ENCODE data around the gene RNU1-2.
"Not testable (repeated sequence)": the region's sequence is repeated elsewhere in the genome, so short reads cannot be mapped to it uniquely, and the experiment has no call there.

RNU1-2 gene

GRCh38 chr1:16866926-16867707 is 28.7 kb upstream of the RNU1-2 start:
- H3K4me3 ChIP-seq (ENCODE audit: low read depth in 1 of 2, low read length in 2 of 2); H3K4me1 ChIP-seq (ENCODE audit: insufficient read depth, low read length); DNase-seq; ATAC-seq (ENCODE audit: insufficient read depth, low read depth); H2AFZ ChIP-seq (ENCODE audit: low read depth, low read length); H3K36me3 ChIP-seq (ENCODE audit: insufficient read depth, low read length); H3K27me3 ChIP-seq (ENCODE audit: insufficient read depth, low read length, poor library complexity); H3K9me3 ChIP-seq (ENCODE audit: insufficient read depth, low read length, severe bottlenecking); H3K4me2 ChIP-seq (ENCODE audit: insufficient read depth, low read length); H3K79me2 ChIP-seq (ENCODE audit: insufficient read depth, low read length); H3K9ac ChIP-seq (ENCODE audit: low read depth, low read length); H4K20me1 ChIP-seq (ENCODE audit: insufficient read depth, low read length); H3K27ac ChIP-seq (ENCODE audit: low read length): not testable (repeated sequence)

- ATAC-seq (ENCODE audit: insufficient read depth, low read depth); H2AFZ ChIP-seq (ENCODE audit: low read depth, low read length); H3K79me2 ChIP-seq (ENCODE audit: insufficient read depth, low read length); H3K4me2 ChIP-seq (ENCODE audit: insufficient read depth, low read length); H3K27ac ChIP-seq (ENCODE audit: low read length); H3K4me1 ChIP-seq (ENCODE audit: insufficient read depth, low read length); H3K9me3 ChIP-seq (ENCODE audit: insufficient read depth, low read length, severe bottlenecking); H3K36me3 ChIP-seq (ENCODE audit: insufficient read depth, low read length); H3K27me3 ChIP-seq (ENCODE audit: insufficient read depth, low read length, poor library complexity); H3K4me3 ChIP-seq (ENCODE audit: low read depth in 1 of 2, low read length in 2 of 2); H3K9ac ChIP-seq (ENCODE audit: low read depth, low read length); H4K20me1 ChIP-seq (ENCODE audit: insufficient read depth, low read length); DNase-seq: not testable (repeated sequence)
Measured at GRCh38 chr1:16868787-16869186, 27.0 kb upstream of the RNU1-2 start.

- not testable (repeated sequence) for H3K4me1 ChIP-seq (ENCODE audit: insufficient read depth, low read length); H2AFZ ChIP-seq (ENCODE audit: low read depth, low read length); H3K79me2 ChIP-seq (ENCODE audit: insufficient read depth, low read length); H3K27ac ChIP-seq (ENCODE audit: low read length); H4K20me1 ChIP-seq (ENCODE audit: insufficient read depth, low read length); ATAC-seq (ENCODE audit: insufficient read depth, low read depth); DNase-seq; H3K36me3 ChIP-seq (ENCODE audit: insufficient read depth, low read length); H3K4me2 ChIP-seq (ENCODE audit: insufficient read depth, low read length); H3K9me3 ChIP-seq (ENCODE audit: insufficient read depth, low read length, severe bottlenecking); H3K27me3 ChIP-seq (ENCODE audit: insufficient read depth, low read length, poor library complexity); H3K9ac ChIP-seq (ENCODE audit: low read depth, low read length); H3K4me3 ChIP-seq (ENCODE audit: low read depth in 1 of 2, low read length in 2 of 2)
Measured at GRCh38 chr1:16869996-16870395, 25.8 kb upstream of the RNU1-2 start.

GRCh38 chr1:16871171-16871570 is 24.6 kb upstream of the RNU1-2 start:
- not testable (repeated sequence) for H3K9me3 ChIP-seq (ENCODE audit: insufficient read depth, low read length, severe bottlenecking); DNase-seq; H3K27me3 ChIP-seq (ENCODE audit: insufficient read depth, low read length, poor library complexity); H3K4me3 ChIP-seq (ENCODE audit: low read depth in 1 of 2, low read length in 2 of 2); H3K79me2 ChIP-seq (ENCODE audit: insufficient read depth, low read length); ATAC-seq (ENCODE audit: insufficient read depth, low read depth); H3K9ac ChIP-seq (ENCODE audit: low read depth, low read length); H4K20me1 ChIP-seq (ENCODE audit: insufficient read depth, low read length); H3K4me2 ChIP-seq (ENCODE audit: insufficient read depth, low read length); H3K36me3 ChIP-seq (ENCODE audit: insufficient read depth, low read length); H2AFZ ChIP-seq (ENCODE audit: low read depth, low read length); H3K4me1 ChIP-seq (ENCODE audit: insufficient read depth, low read length); H3K27ac ChIP-seq (ENCODE audit: low read length)

GRCh38 chr1:16872152-16873075 is 23.4 kb upstream of the RNU1-2 start:
- H3K9me3 ChIP-seq (ENCODE audit: insufficient read depth, low read length, severe bottlenecking); H3K36me3 ChIP-seq (ENCODE audit: insufficient read depth, low read length); H3K4me1 ChIP-seq (ENCODE audit: insufficient read depth, low read length); ATAC-seq (ENCODE audit: insufficient read depth, low read depth); H3K4me2 ChIP-seq (ENCODE audit: insufficient read depth, low read length); H3K9ac ChIP-seq (ENCODE audit: low read depth, low read length); H3K27me3 ChIP-seq (ENCODE audit: insufficient read depth, low read length, poor library complexity); H3K4me3 ChIP-seq (ENCODE audit: low read depth in 1 of 2, low read length in 2 of 2); H2AFZ ChIP-seq (ENCODE audit: low read depth, low read length); H4K20me1 ChIP-seq (ENCODE audit: insufficient read depth, low read length); H3K27ac ChIP-seq (ENCODE audit: low read length); DNase-seq; H3K79me2 ChIP-seq (ENCODE audit: insufficient read depth, low read length): not testable (repeated sequence)

GRCh38 chr1:16873076-16873879 is 22.5 kb upstream of the RNU1-2 start:
- H3K27me3 ChIP-seq (ENCODE audit: insufficient read depth, low read length, poor library complexity); ATAC-seq (ENCODE audit: insufficient read depth, low read depth); H3K9ac ChIP-seq (ENCODE audit: low read depth, low read length); H3K36me3 ChIP-seq (ENCODE audit: insufficient read depth, low read length); H3K27ac ChIP-seq (ENCODE audit: low read length); DNase-seq; H3K9me3 ChIP-seq (ENCODE audit: insufficient read depth, low read length, severe bottlenecking); H3K79me2 ChIP-seq (ENCODE audit: insufficient read depth, low read length); H3K4me1 ChIP-seq (ENCODE audit: insufficient read depth, low read length); H3K4me3 ChIP-seq (ENCODE audit: low read depth in 1 of 2, low read length in 2 of 2); H3K4me2 ChIP-seq (ENCODE audit: insufficient read depth, low read length); H4K20me1 ChIP-seq (ENCODE audit: insufficient read depth, low read length); H2AFZ ChIP-seq (ENCODE audit: low read depth, low read length): not testable (repeated sequence)

GRCh38 chr1:16874968-16875765 is 20.6 kb upstream of the RNU1-2 start:
- not testable (repeated sequence) for ATAC-seq (ENCODE audit: insufficient read depth, low read depth); H3K79me2 ChIP-seq (ENCODE audit: insufficient read depth, low read length); DNase-seq; H3K4me2 ChIP-seq (ENCODE audit: insufficient read depth, low read length); H3K27ac ChIP-seq (ENCODE audit: low read length); H3K4me3 ChIP-seq (ENCODE audit: low read depth in 1 of 2, low read length in 2 of 2); H3K27me3 ChIP-seq (ENCODE audit: insufficient read depth, low read length, poor library complexity); H3K36me3 ChIP-seq (ENCODE audit: insufficient read depth, low read length); H4K20me1 ChIP-seq (ENCODE audit: insufficient read depth, low read length); H3K4me1 ChIP-seq (ENCODE audit: insufficient read depth, low read length); H3K9ac ChIP-seq (ENCODE audit: low read depth, low read length); H3K9me3 ChIP-seq (ENCODE audit: insufficient read depth, low read length, severe bottlenecking); H2AFZ ChIP-seq (ENCODE audit: low read depth, low read length)
